OCI-LY1 (cell line): Measurements from ENCODE around the gene EFHC1.

Experiments
- EZH2 ChIP-seq: fragments of 200-600 bp; sonication (generic), shearing (Covaris generic); IDR thresholded peaks from 2 replicates; pipeline ENCODE4 v1.8.0; 2017; ENCODE audit warnings: borderline replicate concordance, mixed run types, mild to moderate bottlenecking, antibody characterized with exemption, low read length, moderate library complexity, mixed read lengths
- TF ChIP-seq, protein P1 (sequence below): fragments of 200-600 bp; sonication (generic), shearing (Covaris generic); IDR thresholded peaks from 2 replicates; pipeline ENCODE4 v1.5.1; 2017; ENCODE audit warnings: mild to moderate bottlenecking, antibody characterized with exemption, low read length, moderate library complexity, mixed read lengths

GRCh38 chr6:52516269-52516668 is 96.1 kb downstream of the EFHC1 start:
- TF ChIP-seq, protein P1, sequence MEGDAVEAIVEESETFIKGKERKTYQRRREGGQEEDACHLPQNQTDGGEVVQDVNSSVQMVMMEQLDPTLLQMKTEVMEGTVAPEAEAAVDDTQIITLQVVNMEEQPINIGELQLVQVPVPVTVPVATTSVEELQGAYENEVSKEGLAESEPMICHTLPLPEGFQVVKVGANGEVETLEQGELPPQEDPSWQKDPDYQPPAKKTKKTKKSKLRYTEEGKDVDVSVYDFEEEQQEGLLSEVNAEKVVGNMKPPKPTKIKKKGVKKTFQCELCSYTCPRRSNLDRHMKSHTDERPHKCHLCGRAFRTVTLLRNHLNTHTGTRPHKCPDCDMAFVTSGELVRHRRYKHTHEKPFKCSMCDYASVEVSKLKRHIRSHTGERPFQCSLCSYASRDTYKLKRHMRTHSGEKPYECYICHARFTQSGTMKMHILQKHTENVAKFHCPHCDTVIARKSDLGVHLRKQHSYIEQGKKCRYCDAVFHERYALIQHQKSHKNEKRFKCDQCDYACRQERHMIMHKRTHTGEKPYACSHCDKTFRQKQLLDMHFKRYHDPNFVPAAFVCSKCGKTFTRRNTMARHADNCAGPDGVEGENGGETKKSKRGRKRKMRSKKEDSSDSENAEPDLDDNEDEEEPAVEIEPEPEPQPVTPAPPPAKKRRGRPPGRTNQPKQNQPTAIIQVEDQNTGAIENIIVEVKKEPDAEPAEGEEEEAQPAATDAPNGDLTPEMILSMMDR = no peak
- TF ChIP-seq EZH2 = no peak
